ENCODE results near the gene KIRREL3. TPM values are rescaled to one million over a fixed set of nuclear protein-coding genes. Genes with fewer than 3 reads are reported as not detected.

Gene KIRREL3
- total RNA-seq, 4 donors from 2014 or later: 0.82 to 15.7 (median 1.4) TPM; not detected in 1

GRCh38 chr11:126438691-126439090 is 561.9 kb downstream of the KIRREL3 start:
- TF ChIP-seq POLR2AphosphoS5 (IDR thresholded peaks at IDR 0.05): no peak
- no peak for TF ChIP-seq POLR2A (IDR thresholded peaks at IDR 0.05)
- TF ChIP-seq CTCF (IDR thresholded peaks at IDR 0.05): no peak
- TF ChIP-seq EP300 (IDR thresholded peaks at IDR 0.05; ENCODE audit: low read depth): no peak
- Histone ChIP-seq H3K36me3 (no peaks in the 10 kb centered on the region), H3K27ac (no peak overlapping the region), H3K4me1 (peaks cover 0 to 4% (median 2%) of the 10 kb centered on the region in 4 donors), H3K9me3 (no peaks in the 10 kb centered on the region), H3K4me3 (no peak overlapping the region), H3K27me3 (peaks cover 15% of the 10 kb centered on the region)
- DNase-seq: no peak
- intact Hi-C loops (cut with DNase I; ENCODE audit: low total_unique reads) (loop anchor here (10.0 kb wide), 1 partner anchor 124 kb away; no protein-coding TSS in a partner anchor), in situ Hi-C loops (cut with MboI; ENCODE audit: low pct_ligation_motif_present in 1 of 4, low pct_unique_long_range_greater_than_20kb in 1 of 4, low sequenced_read_pairs in 3 of 4) (loop anchor here in 2 of 4 donors (25.0 kb wide), 1 partner anchor 549 kb away; no protein-coding TSS in a partner anchor)
- 45 to 50% methylated on average over 2 to 5 of the region's 5 CpGs for WGBS, 2 donors (ENCODE audit: low coverage in 1 of 2)

- no peak for DNase-seq
- Histone ChIP-seq H3K27ac (no peak overlapping the region), H3K4me3 (no peak overlapping the region), H3K36me3 (no peaks in the 10 kb centered on the region), H3K4me1 (peaks cover 0 to 4% (median 2%) of the 10 kb centered on the region in 4 donors), H3K27me3 (peaks cover 15% of the 10 kb centered on the region), H3K9me3 (no peaks in the 10 kb centered on the region)
- intact Hi-C loops (cut with DNase I; ENCODE audit: low total_unique reads): loop anchor here (10.0 kb wide), 1 partner anchor 123 kb away; no protein-coding TSS in a partner anchor
- TF ChIP-seq CTCF (IDR thresholded peaks at IDR 0.05): no peak
- no peak for TF ChIP-seq EP300 (IDR thresholded peaks at IDR 0.05; ENCODE audit: low read depth)
- no peak for TF ChIP-seq POLR2AphosphoS5 (IDR thresholded peaks at IDR 0.05)
- no peak for TF ChIP-seq POLR2A (IDR thresholded peaks at IDR 0.05)
- WGBS, 2 donors (ENCODE audit: low coverage in 1 of 2): 77% methylated on average over 9 of the region's 9 CpGs; no CpG with 5 or more reads in 1 of the 2 donors
- in situ Hi-C loops (cut with MboI; ENCODE audit: low pct_ligation_motif_present in 1 of 4, low pct_unique_long_range_greater_than_20kb in 1 of 4, low sequenced_read_pairs in 3 of 4): loop anchor here in 2 of 4 donors (25.0 kb wide), 1 partner anchor 549 kb away; no protein-coding TSS in a partner anchor
Observed at GRCh38 chr11:126438272-126438671, 562.3 kb downstream of the KIRREL3 start.

- H3K4me3 ChIP-seq: no peak overlapping the region
- intact Hi-C loops (cut with DNase I; ENCODE audit: low total_unique reads) (loop anchor here (10.0 kb wide), 1 partner anchor 123 kb away; no protein-coding TSS in a partner anchor), in situ Hi-C loops (cut with MboI; ENCODE audit: low pct_ligation_motif_present in 1 of 4, low pct_unique_long_range_greater_than_20kb in 1 of 4, low sequenced_read_pairs in 3 of 4) (loop anchor here in 2 of 4 donors (25.0 kb wide), 1 partner anchor 550 kb away; no protein-coding TSS in a partner anchor)
- H3K36me3 ChIP-seq: no peaks in the 10 kb centered on the region
- H3K9me3 ChIP-seq: no peaks in the 10 kb centered on the region
- peaks cover 0 to 4% (median 2%) of the 10 kb centered on the region in 4 donors for H3K4me1 ChIP-seq
- 95 to 100% methylated on average over 1 to 5 of the region's 5 CpGs for WGBS, 2 donors (ENCODE audit: low coverage in 1 of 2)
- no peak for DNase-seq
- TF ChIP-seq POLR2A (IDR thresholded peaks at IDR 0.05) (no peak), POLR2AphosphoS5 (IDR thresholded peaks at IDR 0.05) (no peak), CTCF (IDR thresholded peaks at IDR 0.05) (no peak), EP300 (IDR thresholded peaks at IDR 0.05; ENCODE audit: low read depth) (no peak)
- H3K27ac ChIP-seq: no peak overlapping the region
- H3K27me3 ChIP-seq: peaks cover 11% of the 10 kb centered on the region
Observed at GRCh38 chr11:126437731-126438130, 562.8 kb downstream of the KIRREL3 start.

- no peak overlapping the region for H3K4me3 ChIP-seq
- H3K27ac ChIP-seq: no peak overlapping the region
- DNase-seq: no peak
- TF ChIP-seq POLR2AphosphoS5 (IDR thresholded peaks at IDR 0.05) (no peak), POLR2A (IDR thresholded peaks at IDR 0.05) (no peak), CTCF (IDR thresholded peaks at IDR 0.05) (no peak), EP300 (IDR thresholded peaks at IDR 0.05; ENCODE audit: low read depth) (no peak)
- H3K27me3 ChIP-seq: peaks cover 2% of the 10 kb centered on the region
- peaks cover 9 to 18% (median 12%) of the 10 kb centered on the region in 4 donors for H3K4me1 ChIP-seq
- no peaks in the 10 kb centered on the region for H3K9me3 ChIP-seq
- intact Hi-C loops (cut with DNase I; ENCODE audit: low total_unique reads): loop anchor here (10.0 kb wide), 1 partner anchor 121 kb away; no protein-coding TSS in a partner anchor
- in situ Hi-C loops (cut with MboI; ENCODE audit: low pct_ligation_motif_present in 1 of 4, low pct_unique_long_range_greater_than_20kb in 1 of 4, low sequenced_read_pairs in 3 of 4): loop anchor here in 2 of 4 donors (25.0 kb wide), 1 partner anchor 551 kb away; no protein-coding TSS in a partner anchor
- WGBS, 2 donors (ENCODE audit: low coverage in 1 of 2): 96% methylated on average over 7 of the region's 7 CpGs; no CpG with 5 or more reads in 1 of the 2 donors
- H3K36me3 ChIP-seq: no peaks in the 10 kb centered on the region
Observed at GRCh38 chr11:126436209-126436755, 564.3 kb downstream of the KIRREL3 start.
